Nephron (organoid): ENCODE measurements around the gene NOD1.
A peak's percentile ranks its signal among the peaks of the same experiment; 100 is the strongest.
"Not testable (repeated sequence)": the region's sequence is repeated elsewhere in the genome, so short reads cannot be mapped to it uniquely, and the experiment has no call there.

Experiments
- H3K27ac Mint-ChIP-seq, 3 experiments: 2 replicates each; pipeline ENCODE4 v1.8.0; 2020; ENCODE audit warnings: mixed read lengths in 3 of 3, mild to moderate bottlenecking in 2 of 3, moderate library complexity in 1 of 3
- H3K27me3 Mint-ChIP-seq: 2 replicates; pipeline ENCODE4 v1.8.0; 2021; ENCODE audit warnings: low read depth, mild to moderate bottlenecking, moderate library complexity, mixed read lengths
- H3K36me3 Mint-ChIP-seq: 2 replicates; pipeline ENCODE4 v1.8.0; 2020; ENCODE audit warnings: low read depth, mixed read lengths
- H3K4me1 Mint-ChIP-seq: 2 replicates; pipeline ENCODE4 v1.8.0; 2020; ENCODE audit warnings: mixed read lengths
- H3K4me3 Mint-ChIP-seq, 3 experiments: 2 replicates each; pipeline ENCODE4 v1.8.0; 2020; ENCODE audit warnings: mild to moderate bottlenecking in 3 of 3, mixed read lengths in 3 of 3, moderate library complexity in 2 of 3
- H3K9me3 Mint-ChIP-seq: 2 replicates; pipeline ENCODE4 v1.8.0; 2020; ENCODE audit warnings: mixed read lengths
- TF ChIP-seq, protein P1 (sequence below), 3 experiments: fragments of 200-600 bp; sonication (generic); IDR thresholded peaks; one replicate each; pipeline ENCODE4 v1.5.0; 2021; ENCODE audit warnings: antibody characterized with exemption in 3 of 3; ENCODE audit not compliant: unreplicated experiment in 3 of 3

NOD1 gene, protein sequence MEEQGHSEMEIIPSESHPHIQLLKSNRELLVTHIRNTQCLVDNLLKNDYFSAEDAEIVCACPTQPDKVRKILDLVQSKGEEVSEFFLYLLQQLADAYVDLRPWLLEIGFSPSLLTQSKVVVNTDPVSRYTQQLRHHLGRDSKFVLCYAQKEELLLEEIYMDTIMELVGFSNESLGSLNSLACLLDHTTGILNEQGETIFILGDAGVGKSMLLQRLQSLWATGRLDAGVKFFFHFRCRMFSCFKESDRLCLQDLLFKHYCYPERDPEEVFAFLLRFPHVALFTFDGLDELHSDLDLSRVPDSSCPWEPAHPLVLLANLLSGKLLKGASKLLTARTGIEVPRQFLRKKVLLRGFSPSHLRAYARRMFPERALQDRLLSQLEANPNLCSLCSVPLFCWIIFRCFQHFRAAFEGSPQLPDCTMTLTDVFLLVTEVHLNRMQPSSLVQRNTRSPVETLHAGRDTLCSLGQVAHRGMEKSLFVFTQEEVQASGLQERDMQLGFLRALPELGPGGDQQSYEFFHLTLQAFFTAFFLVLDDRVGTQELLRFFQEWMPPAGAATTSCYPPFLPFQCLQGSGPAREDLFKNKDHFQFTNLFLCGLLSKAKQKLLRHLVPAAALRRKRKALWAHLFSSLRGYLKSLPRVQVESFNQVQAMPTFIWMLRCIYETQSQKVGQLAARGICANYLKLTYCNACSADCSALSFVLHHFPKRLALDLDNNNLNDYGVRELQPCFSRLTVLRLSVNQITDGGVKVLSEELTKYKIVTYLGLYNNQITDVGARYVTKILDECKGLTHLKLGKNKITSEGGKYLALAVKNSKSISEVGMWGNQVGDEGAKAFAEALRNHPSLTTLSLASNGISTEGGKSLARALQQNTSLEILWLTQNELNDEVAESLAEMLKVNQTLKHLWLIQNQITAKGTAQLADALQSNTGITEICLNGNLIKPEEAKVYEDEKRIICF

DNA sequence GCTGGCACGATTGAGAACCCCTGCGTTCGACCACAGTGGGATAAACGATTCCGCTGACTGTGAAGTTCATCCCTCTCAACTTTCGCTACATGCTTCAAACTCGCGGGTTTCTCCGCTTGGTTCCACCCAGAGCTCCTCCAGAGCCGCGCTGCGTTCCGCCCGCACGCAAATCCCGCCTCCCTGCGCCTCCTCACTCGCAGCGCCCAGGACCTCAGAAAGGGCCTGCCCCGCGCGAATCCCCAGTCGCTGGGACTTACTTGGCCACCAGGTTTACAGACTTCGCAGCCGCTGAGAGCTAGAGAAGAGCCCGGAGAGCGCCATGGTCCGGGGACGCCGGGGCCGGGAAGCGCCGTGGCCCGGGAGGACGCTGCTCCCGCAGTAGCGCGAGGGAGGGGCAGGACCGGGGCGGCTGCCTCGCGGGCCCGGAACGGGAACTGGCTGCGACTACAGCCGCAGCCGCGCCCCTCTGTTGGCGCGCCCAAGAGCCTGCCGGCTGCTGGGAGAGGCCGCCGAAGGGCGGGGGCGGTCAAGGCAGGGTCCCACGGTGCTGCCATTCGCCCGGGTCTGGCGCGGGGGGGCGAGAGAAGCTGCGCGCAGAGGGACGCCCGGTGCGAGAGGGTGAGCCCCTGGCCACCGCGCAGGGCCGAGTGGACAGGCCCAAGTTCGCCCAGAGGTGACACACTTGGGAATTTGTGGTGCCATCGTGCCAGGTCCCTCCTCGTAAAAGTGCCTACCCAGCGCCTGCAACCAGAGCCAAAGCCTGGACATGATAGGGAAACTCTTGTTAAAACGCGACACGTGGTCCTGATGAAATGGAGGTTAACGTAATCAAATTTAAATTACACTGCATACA lies at the start of gene NOD1:
NOD1 (minus strand) TSS at position 436 of the 853 bp plus-strand sequence. CDS start 21,863 bp downstream, outside the sequence.
- Mint-ChIP-seq H3K36me3 (no peaks in the 10 kb centered on the region), H3K27me3 (peaks cover 9% of the 10 kb centered on the region), H3K27ac (peak within 1 kb of the TSS; percentile 61 to 87 (median 83)), H3K4me3 (peak within 1 kb of the TSS; percentile 91 to 94 (median 92)), H3K4me1 (peaks cover 27% of the 10 kb centered on the region), H3K9me3 (no peaks in the 10 kb centered on the region)
- TF ChIP-seq, protein P1, sequence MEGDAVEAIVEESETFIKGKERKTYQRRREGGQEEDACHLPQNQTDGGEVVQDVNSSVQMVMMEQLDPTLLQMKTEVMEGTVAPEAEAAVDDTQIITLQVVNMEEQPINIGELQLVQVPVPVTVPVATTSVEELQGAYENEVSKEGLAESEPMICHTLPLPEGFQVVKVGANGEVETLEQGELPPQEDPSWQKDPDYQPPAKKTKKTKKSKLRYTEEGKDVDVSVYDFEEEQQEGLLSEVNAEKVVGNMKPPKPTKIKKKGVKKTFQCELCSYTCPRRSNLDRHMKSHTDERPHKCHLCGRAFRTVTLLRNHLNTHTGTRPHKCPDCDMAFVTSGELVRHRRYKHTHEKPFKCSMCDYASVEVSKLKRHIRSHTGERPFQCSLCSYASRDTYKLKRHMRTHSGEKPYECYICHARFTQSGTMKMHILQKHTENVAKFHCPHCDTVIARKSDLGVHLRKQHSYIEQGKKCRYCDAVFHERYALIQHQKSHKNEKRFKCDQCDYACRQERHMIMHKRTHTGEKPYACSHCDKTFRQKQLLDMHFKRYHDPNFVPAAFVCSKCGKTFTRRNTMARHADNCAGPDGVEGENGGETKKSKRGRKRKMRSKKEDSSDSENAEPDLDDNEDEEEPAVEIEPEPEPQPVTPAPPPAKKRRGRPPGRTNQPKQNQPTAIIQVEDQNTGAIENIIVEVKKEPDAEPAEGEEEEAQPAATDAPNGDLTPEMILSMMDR (IDR thresholded peaks at IDR 0.05; ENCODE audit: unreplicated experiment in 3 of 3) = peak in 2 of 3 experiments; percentile 20 to 24

DNA sequence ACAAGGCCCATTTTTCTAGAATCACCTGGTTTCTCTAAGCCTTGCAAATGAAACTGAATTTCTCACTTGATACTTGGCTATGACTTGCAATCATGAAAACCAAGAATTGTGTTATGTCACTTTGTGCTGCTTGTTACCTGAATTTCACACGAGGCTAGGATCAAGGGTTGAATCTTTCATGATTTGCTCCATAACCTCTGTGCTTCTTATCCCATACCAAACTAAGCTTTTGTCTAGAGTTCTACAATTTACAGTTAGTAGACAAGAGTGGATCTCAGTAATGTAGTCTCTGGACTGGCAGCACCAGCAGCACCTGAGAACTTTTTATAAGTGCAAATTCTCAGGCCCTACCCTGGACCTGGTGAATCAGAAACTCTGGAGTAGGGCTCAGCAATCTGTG lies 48.7 kb upstream of the NOD1 start:
- H3K27me3 Mint-ChIP-seq, H3K9me3 Mint-ChIP-seq, H3K4me1 Mint-ChIP-seq, H3K27ac Mint-ChIP-seq, H3K36me3 Mint-ChIP-seq, H3K4me3 Mint-ChIP-seq: not testable (repeated sequence)

DNA sequence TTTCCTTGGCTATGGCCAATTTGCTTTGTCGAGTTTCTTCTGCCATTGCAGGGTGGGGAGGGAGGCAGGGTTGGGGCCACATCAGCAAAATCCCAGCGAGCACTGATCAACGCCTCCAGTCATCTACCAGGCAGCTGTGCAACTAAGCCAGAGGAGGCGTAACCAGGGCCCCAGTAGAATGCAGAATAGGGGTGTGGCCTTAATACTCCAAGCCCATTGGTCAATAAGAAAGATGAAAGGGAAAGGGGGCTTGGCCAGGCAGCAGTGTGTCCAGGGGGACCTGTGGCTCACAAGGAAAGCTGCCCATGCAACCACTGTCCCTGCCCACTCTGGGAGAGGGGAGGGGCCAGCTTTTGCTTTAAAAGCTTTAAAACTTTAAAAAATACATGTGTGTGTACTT lies 47.6 kb upstream of the NOD1 start:
- TF ChIP-seq, protein P1 (IDR thresholded peaks at IDR 0.05; ENCODE audit: unreplicated experiment in 3 of 3) = no peak
- no peaks in the 10 kb centered on the region for H3K9me3 Mint-ChIP-seq
- no peak overlapping the region for H3K27ac Mint-ChIP-seq
- H3K4me1 Mint-ChIP-seq = no peaks in the 10 kb centered on the region
- peaks cover 3% of the 10 kb centered on the region for H3K36me3 Mint-ChIP-seq
- H3K4me3 Mint-ChIP-seq = no peak overlapping the region
- H3K27me3 Mint-ChIP-seq = no peaks in the 10 kb centered on the region

DNA sequence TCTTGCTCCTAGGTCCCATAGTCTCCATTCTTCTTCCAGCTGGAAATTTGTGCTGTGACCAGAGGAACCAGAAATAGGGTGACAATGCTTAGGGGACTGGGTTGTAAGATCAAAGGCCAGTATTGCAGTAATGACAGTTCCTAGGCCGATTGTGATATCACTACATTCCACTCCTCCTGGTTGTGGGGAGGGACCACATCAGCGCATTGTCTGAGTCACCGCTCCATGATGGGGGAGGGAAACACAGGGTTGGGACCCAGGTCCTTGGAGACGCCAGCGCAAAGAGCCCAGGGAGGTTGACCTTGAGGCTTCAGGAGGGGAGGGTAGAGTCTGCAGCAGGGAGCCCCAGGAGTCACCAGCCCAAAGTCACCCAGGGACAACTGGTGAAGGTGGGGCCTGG lies 46.8 kb upstream of the NOD1 start:
- Mint-ChIP-seq H3K4me3 (no peak overlapping the region), H3K27me3 (no peaks in the 10 kb centered on the region), H3K9me3 (no peaks in the 10 kb centered on the region), H3K36me3 (peaks cover 3% of the 10 kb centered on the region), H3K4me1 (no peaks in the 10 kb centered on the region), H3K27ac (no peak overlapping the region)
- TF ChIP-seq, protein P1 (IDR thresholded peaks at IDR 0.05; ENCODE audit: unreplicated experiment in 3 of 3) = no peak

DNA sequence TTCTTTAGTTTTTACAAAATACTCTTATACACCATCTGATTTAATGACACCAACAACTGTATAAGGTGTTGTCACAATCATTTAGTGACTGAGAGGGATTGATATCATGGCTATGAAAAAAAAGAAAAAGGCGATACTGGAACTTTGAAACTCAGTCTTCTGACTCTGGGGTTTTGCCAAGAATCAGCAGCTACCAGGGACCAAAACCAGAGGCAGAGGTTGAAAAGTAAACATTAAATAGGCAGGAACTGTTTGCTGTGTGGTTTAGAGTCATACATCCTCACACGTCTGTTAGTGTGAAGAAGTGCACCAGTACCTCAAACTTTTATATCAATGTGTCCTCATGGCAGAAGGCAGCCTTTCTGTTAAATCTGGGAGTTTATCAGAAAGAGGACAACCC lies 46.0 kb upstream of the NOD1 start:
- H3K4me1 Mint-ChIP-seq = no peaks in the 10 kb centered on the region
- H3K36me3 Mint-ChIP-seq = peaks cover 3% of the 10 kb centered on the region
- H3K9me3 Mint-ChIP-seq = no peaks in the 10 kb centered on the region
- H3K27ac Mint-ChIP-seq = no peak overlapping the region
- H3K27me3 Mint-ChIP-seq = no peaks in the 10 kb centered on the region
- TF ChIP-seq, protein P1 (IDR thresholded peaks at IDR 0.05; ENCODE audit: unreplicated experiment in 3 of 3) = no peak
- H3K4me3 Mint-ChIP-seq = no peak overlapping the region
